Measurements from ENCODE around the gene FILIP1. TPM values are rescaled to one million over a fixed set of nuclear protein-coding genes. Genes with fewer than 3 reads are reported as not detected.

FILIP1 gene
- total RNA-seq, 1 donor from 2014 or later: 2.0 TPM

- FAIRE-seq (no peak), DNase-seq (ENCODE audit: low read depth) (no peak)
- peaks cover 3% of the 10 kb centered on the region for H3K27me3 ChIP-seq (ENCODE audit: insufficient read depth, low read length)
- Mint-ChIP-seq H3K27me3 (ENCODE audit: low read depth, unreplicated experiment) (no peaks in the 10 kb centered on the region), H3K36me3 (ENCODE audit: low read depth, unreplicated experiment) (no peaks in the 10 kb centered on the region), H3K4me3 (ENCODE audit: unreplicated experiment) (no peak overlapping the region), H3K9me3 (ENCODE audit: unreplicated experiment) (no peaks in the 10 kb centered on the region), H3K4me1 (ENCODE audit: low read depth, unreplicated experiment) (peaks cover 17% of the 10 kb centered on the region), H3K27ac (ENCODE audit: unreplicated experiment) (no peak overlapping the region)
- no peak overlapping the region for H3K4me3 ChIP-seq (ENCODE audit: insufficient read depth, low read depth, low read length)
- H3K9me3 ChIP-seq (ENCODE audit: insufficient read depth, low read depth, low read length): no peaks in the 10 kb centered on the region
- H3K36me3 ChIP-seq (ENCODE audit: insufficient read depth, low read length): no peaks in the 10 kb centered on the region
- no peaks in the 10 kb centered on the region for H4K20me1 ChIP-seq (ENCODE audit: insufficient read depth, low read length)
- no peaks in the 10 kb centered on the region for H3K4me1 ChIP-seq (ENCODE audit: insufficient read depth, low read length)
- no peak overlapping the region for H3K9ac ChIP-seq (ENCODE audit: low read length)
- no peaks in the 10 kb centered on the region for H3K79me2 ChIP-seq (ENCODE audit: insufficient read depth, low read length)
- H2AFZ ChIP-seq (ENCODE audit: low read depth, low read length): no peak overlapping the region
- H3K4me2 ChIP-seq (ENCODE audit: low read length): no peak overlapping the region
- H3K27ac ChIP-seq (ENCODE audit: low read depth, low read length): no peak overlapping the region
- TF ChIP-seq EZH2 (IDR thresholded peaks at IDR 0.05; ENCODE audit: insufficient read depth, low read length) (no peak), CTCF (IDR thresholded peaks at IDR 0.05; ENCODE audit: insufficient read depth, low read depth, low read length) (no peak)
These were observed 32.1 kb upstream of the FILIP1 start for GRCh38 chr6:75525682-75526081.

DNA sequence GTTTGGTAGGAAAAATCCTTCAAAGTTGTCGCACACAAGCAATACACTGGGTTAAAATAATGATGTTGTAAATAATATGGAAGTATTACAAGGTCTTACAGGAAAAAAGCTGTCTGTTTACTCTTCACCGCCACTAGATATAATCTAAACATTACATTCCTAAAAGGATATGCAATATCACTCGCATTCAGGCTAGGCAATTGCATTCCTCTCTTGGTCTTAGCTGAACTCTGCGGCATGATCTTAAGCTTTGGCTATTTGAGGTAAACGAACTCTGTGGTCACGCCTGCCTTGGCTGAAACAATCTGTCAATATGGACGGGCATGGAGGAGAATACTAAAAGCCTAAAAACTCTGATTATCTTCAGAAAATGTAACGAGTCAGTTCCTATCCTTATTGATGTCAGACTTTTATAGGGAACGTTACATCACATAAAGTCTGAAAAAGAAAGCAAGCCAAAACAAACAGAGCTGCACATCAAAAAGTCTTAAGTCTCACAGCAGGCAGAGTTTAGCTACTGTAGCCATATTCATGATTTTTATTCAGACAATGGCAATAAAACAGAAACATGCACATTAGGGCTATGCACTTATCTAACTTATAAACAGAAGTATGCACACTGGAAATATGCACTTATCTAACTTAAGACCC, 30.8 kb upstream of the FILIP1 start:
- H3K4me1 Mint-ChIP-seq (ENCODE audit: low read depth, unreplicated experiment): peaks cover 10% of the 10 kb centered on the region
- H3K9me3 Mint-ChIP-seq (ENCODE audit: unreplicated experiment): no peaks in the 10 kb centered on the region
- no peak overlapping the region for H3K4me3 Mint-ChIP-seq (ENCODE audit: unreplicated experiment)
- H2AFZ ChIP-seq (ENCODE audit: low read depth, low read length): no peak overlapping the region
- H3K4me3 ChIP-seq (ENCODE audit: insufficient read depth, low read depth, low read length): peak overlapping the region; percentile 38
- H4K20me1 ChIP-seq (ENCODE audit: insufficient read depth, low read length): no peaks in the 10 kb centered on the region
- no peaks in the 10 kb centered on the region for H3K27me3 Mint-ChIP-seq (ENCODE audit: low read depth, unreplicated experiment)
- H3K4me1 ChIP-seq (ENCODE audit: insufficient read depth, low read length): no peaks in the 10 kb centered on the region
- no peak overlapping the region for H3K27ac Mint-ChIP-seq (ENCODE audit: unreplicated experiment)
- H3K9me3 ChIP-seq (ENCODE audit: insufficient read depth, low read depth, low read length): no peaks in the 10 kb centered on the region
- H3K27me3 ChIP-seq (ENCODE audit: insufficient read depth, low read length): peaks cover 3% of the 10 kb centered on the region
- peak overlapping the region; percentile 72 for H3K4me2 ChIP-seq (ENCODE audit: low read length)
- DNase-seq (ENCODE audit: low read depth) (peak; percentile 96), FAIRE-seq (peak; percentile 97)
- TF ChIP-seq EZH2 (IDR thresholded peaks at IDR 0.05; ENCODE audit: insufficient read depth, low read length): no peak
- TF ChIP-seq CTCF (IDR thresholded peaks at IDR 0.05; ENCODE audit: insufficient read depth, low read depth, low read length): no peak
- no peaks in the 10 kb centered on the region for H3K36me3 ChIP-seq (ENCODE audit: insufficient read depth, low read length)
- peak overlapping the region; percentile 26 for H3K27ac ChIP-seq (ENCODE audit: low read depth, low read length)
- no peaks in the 10 kb centered on the region for H3K36me3 Mint-ChIP-seq (ENCODE audit: low read depth, unreplicated experiment)
- peak overlapping the region; percentile 20 for H3K9ac ChIP-seq (ENCODE audit: low read length)
- no peaks in the 10 kb centered on the region for H3K79me2 ChIP-seq (ENCODE audit: insufficient read depth, low read length)

DNA sequence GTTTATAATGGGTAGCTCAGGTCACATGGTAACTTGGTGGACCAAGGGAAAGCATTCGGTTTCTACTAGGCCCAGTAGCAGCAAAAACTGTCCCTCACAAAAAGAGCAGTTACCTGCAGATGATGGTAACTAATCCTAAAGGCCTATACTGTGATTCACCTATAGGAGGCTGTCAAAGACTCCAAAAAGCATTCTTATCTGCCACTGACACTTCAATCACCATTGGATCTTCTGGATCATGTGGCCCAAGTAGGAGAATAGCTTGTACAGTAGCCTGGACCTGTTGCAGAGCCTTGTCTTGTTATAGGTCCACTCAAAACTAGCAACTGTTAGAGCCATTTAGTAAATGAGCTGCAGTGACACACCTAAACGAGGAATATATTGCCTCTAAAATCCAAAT, 23.2 kb upstream of the FILIP1 start:
- no peak for FAIRE-seq
- no peak for DNase-seq (ENCODE audit: low read depth)
- no peaks in the 10 kb centered on the region for H3K4me1 ChIP-seq (ENCODE audit: insufficient read depth, low read length)
- no peak overlapping the region for H3K27ac ChIP-seq (ENCODE audit: low read depth, low read length)
- no peak overlapping the region for H2AFZ ChIP-seq (ENCODE audit: low read depth, low read length)
- no peak overlapping the region for H3K9ac ChIP-seq (ENCODE audit: low read length)
- H3K9me3 ChIP-seq (ENCODE audit: insufficient read depth, low read depth, low read length): no peaks in the 10 kb centered on the region
- Mint-ChIP-seq H3K27ac (ENCODE audit: unreplicated experiment) (no peak overlapping the region), H3K36me3 (ENCODE audit: low read depth, unreplicated experiment) (peaks cover 2% of the 10 kb centered on the region), H3K4me3 (ENCODE audit: unreplicated experiment) (no peak overlapping the region), H3K4me1 (ENCODE audit: low read depth, unreplicated experiment) (no peaks in the 10 kb centered on the region), H3K9me3 (ENCODE audit: unreplicated experiment) (no peaks in the 10 kb centered on the region), H3K27me3 (ENCODE audit: low read depth, unreplicated experiment) (no peaks in the 10 kb centered on the region)
- TF ChIP-seq EZH2 (IDR thresholded peaks at IDR 0.05; ENCODE audit: insufficient read depth, low read length) (no peak), CTCF (IDR thresholded peaks at IDR 0.05; ENCODE audit: insufficient read depth, low read depth, low read length) (no peak)
- H3K4me2 ChIP-seq (ENCODE audit: low read length): no peak overlapping the region
- H4K20me1 ChIP-seq (ENCODE audit: insufficient read depth, low read length): no peaks in the 10 kb centered on the region
- peaks cover 6% of the 10 kb centered on the region for H3K27me3 ChIP-seq (ENCODE audit: insufficient read depth, low read length)
- no peak overlapping the region for H3K4me3 ChIP-seq (ENCODE audit: insufficient read depth, low read depth, low read length)
- no peaks in the 10 kb centered on the region for H3K36me3 ChIP-seq (ENCODE audit: insufficient read depth, low read length)
- H3K79me2 ChIP-seq (ENCODE audit: insufficient read depth, low read length): no peaks in the 10 kb centered on the region
